ENCODE results near the gene TAB2. TPM values are rescaled to one million over a fixed set of nuclear protein-coding genes. Genes with fewer than 3 reads are reported as not detected.

Gene TAB2
- total and polyA plus RNA-seq, 2 donors (not counting 1 experiment from before 2014, with no cell fraction given), result 31.6 to 88.5 TPM

DNA sequence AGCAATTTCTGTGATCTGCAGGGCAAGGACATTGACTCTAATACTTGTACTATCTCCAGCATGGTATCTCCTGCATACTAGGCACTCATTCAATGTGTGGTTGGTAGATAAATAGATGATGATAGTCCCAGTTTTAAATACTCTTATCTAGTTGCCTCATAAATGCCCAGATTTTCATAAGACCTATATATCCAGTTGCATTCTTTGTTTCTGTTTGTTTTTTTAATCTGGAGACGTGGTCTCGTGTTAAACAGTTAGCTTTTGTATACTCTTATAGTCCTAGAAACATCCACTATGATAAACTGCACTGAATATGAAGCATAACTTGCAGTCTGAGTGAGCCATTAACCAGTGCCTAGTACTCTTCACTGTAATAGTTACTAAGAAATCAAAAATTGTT, 47.0 kb downstream of the TAB2 start:
- H3K4me2 ChIP-seq (replicated peaks; ENCODE audit: low read depth, low read length, poor library complexity, severe bottlenecking), result no peak overlapping the region
- H3K9me3 Mint-ChIP-seq (ENCODE audit: insufficient read depth), result peaks cover 2% of the 10 kb centered on the region
- no peaks in the 10 kb centered on the region for H3K27me3 ChIP-seq (replicated peaks in 1 of 4; ENCODE audit: control extremely low read depth in 1 of 4, control insufficient read depth in 3 of 4, insufficient read depth in 4 of 4, low read length in 3 of 4)
- peaks cover 0 to 10% (median 0%) of the 10 kb centered on the region in 3 donors for H3K9me3 ChIP-seq (ENCODE audit: control extremely low read depth in 1 of 3, control insufficient read depth in 2 of 3, insufficient read depth in 1 of 3, low read length in 2 of 3)
- no peaks in the 10 kb centered on the region for H3K27me3 Mint-ChIP-seq
- peaks cover 16 to 35% of the 10 kb centered on the region in 2 donors for H3K4me1 ChIP-seq (ENCODE audit: control insufficient read depth in 2 of 2, insufficient read depth in 2 of 2, low read length in 2 of 2)
- peaks cover 89% of the 10 kb centered on the region for H3K79me2 ChIP-seq (ENCODE audit: control insufficient read depth, insufficient read depth, low read length)
- H3K4me1 Mint-ChIP-seq, result peaks cover 37% of the 10 kb centered on the region
- no peak overlapping the region for H3K4me3 Mint-ChIP-seq
- ChIA-PET POLR2A (no interaction called here), CTCF (no interaction called here)
- ATAC-seq (ENCODE audit: low read depth), result no peak
- H2AFZ ChIP-seq (ENCODE audit: insufficient read depth, low read depth, low read length, poor library complexity, severe bottlenecking), result no peak overlapping the region
- no peak overlapping the region for H3K4me3 ChIP-seq (ENCODE audit: control extremely low read depth in 1 of 5, extremely low read depth in 1 of 5, insufficient read depth in 1 of 5, low read depth in 2 of 5, low read length in 4 of 5)
- no CpG with 5 or more reads among the region's 2 CpGs for WGBS (ENCODE audit: insufficient coverage)
- H3K27ac Mint-ChIP-seq, result no peak overlapping the region
- no peak for DNase-seq
- intact Hi-C loops (cut with micrococcal nuclease), result no loop called here
- H3K27ac ChIP-seq (ENCODE audit: low read length in 2 of 2), result no peak overlapping the region
- peaks cover 3 to 5% of the 10 kb centered on the region in 2 experiments for H3K36me3 ChIP-seq (replicated peaks in 1 of 2; ENCODE audit: control extremely low read depth in 1 of 2, control insufficient read depth in 1 of 2, extremely low read depth in 1 of 2, insufficient read depth in 2 of 2, low read length in 1 of 2)
- no peak overlapping the region for H3K9ac ChIP-seq (ENCODE audit: low read length)
- TF ChIP-seq, protein P1, sequence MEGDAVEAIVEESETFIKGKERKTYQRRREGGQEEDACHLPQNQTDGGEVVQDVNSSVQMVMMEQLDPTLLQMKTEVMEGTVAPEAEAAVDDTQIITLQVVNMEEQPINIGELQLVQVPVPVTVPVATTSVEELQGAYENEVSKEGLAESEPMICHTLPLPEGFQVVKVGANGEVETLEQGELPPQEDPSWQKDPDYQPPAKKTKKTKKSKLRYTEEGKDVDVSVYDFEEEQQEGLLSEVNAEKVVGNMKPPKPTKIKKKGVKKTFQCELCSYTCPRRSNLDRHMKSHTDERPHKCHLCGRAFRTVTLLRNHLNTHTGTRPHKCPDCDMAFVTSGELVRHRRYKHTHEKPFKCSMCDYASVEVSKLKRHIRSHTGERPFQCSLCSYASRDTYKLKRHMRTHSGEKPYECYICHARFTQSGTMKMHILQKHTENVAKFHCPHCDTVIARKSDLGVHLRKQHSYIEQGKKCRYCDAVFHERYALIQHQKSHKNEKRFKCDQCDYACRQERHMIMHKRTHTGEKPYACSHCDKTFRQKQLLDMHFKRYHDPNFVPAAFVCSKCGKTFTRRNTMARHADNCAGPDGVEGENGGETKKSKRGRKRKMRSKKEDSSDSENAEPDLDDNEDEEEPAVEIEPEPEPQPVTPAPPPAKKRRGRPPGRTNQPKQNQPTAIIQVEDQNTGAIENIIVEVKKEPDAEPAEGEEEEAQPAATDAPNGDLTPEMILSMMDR (IDR thresholded peaks at IDR 0.05), result no peak
- TF ChIP-seq EZH2 (IDR thresholded peaks at IDR 0.05; ENCODE audit: borderline replicate concordance, insufficient read depth, low read depth, low read length, poor library complexity, severe bottlenecking), result no peak
- peaks cover 56% of the 10 kb centered on the region for H4K20me1 ChIP-seq (ENCODE audit: control insufficient read depth, insufficient read depth, low read length, poor library complexity, severe bottlenecking)

DNA sequence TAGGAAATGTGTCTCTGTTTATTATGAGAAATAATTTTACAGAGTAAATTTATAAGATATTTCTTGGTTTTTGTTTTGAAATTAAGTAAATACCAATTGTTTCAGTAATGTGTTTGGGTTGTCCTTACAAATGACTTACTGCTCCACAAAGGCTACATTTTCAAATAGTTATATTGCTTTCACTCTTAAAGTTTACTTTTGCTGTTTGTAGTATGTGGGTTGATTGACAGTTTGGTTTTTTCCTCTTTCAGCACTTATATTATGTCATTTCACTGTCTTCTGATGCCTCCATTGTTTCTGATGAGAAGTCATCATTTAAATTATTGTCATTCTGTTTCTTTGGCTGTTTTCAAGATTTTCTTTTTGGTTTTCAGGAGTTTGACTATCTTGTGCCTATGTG, 47.7 kb downstream of the TAB2 start:
- ChIA-PET POLR2A (no interaction called here), CTCF (no interaction called here)
- TF ChIP-seq, protein P1 (IDR thresholded peaks at IDR 0.05), result no peak
- TF ChIP-seq EZH2 (IDR thresholded peaks at IDR 0.05; ENCODE audit: borderline replicate concordance, insufficient read depth, low read depth, low read length, poor library complexity, severe bottlenecking), result no peak
- ATAC-seq (ENCODE audit: low read depth) (no peak), DNase-seq (no peak)
- intact Hi-C loops (cut with micrococcal nuclease), result no loop called here
- H3K27ac Mint-ChIP-seq, result no peak overlapping the region
- H3K4me1 Mint-ChIP-seq, result peaks cover 37% of the 10 kb centered on the region
- Histone ChIP-seq H3K9ac (ENCODE audit: low read length) (no peak overlapping the region), H3K79me2 (ENCODE audit: control insufficient read depth, insufficient read depth, low read length) (peaks cover 83% of the 10 kb centered on the region), H3K4me2 (replicated peaks; ENCODE audit: low read depth, low read length, poor library complexity, severe bottlenecking) (no peak overlapping the region), H3K4me1 (ENCODE audit: control insufficient read depth in 2 of 2, insufficient read depth in 2 of 2, low read length in 2 of 2) (peaks cover 16 to 35% of the 10 kb centered on the region in 2 donors), H2AFZ (ENCODE audit: insufficient read depth, low read depth, low read length, poor library complexity, severe bottlenecking) (no peak overlapping the region), H4K20me1 (ENCODE audit: control insufficient read depth, insufficient read depth, low read length, poor library complexity, severe bottlenecking) (peaks cover 53% of the 10 kb centered on the region), H3K9me3 (ENCODE audit: control extremely low read depth in 1 of 3, control insufficient read depth in 2 of 3, insufficient read depth in 1 of 3, low read length in 2 of 3) (peaks cover 0 to 9% (median 0%) of the 10 kb centered on the region in 3 donors), H3K27me3 (replicated peaks in 1 of 4; ENCODE audit: control extremely low read depth in 1 of 4, control insufficient read depth in 3 of 4, insufficient read depth in 4 of 4, low read length in 3 of 4) (no peaks in the 10 kb centered on the region), H3K27ac (ENCODE audit: low read length in 2 of 2) (peak overlapping the region in 1 of 2 donors; percentile 46), H3K36me3 (replicated peaks in 1 of 2; ENCODE audit: control extremely low read depth in 1 of 2, control insufficient read depth in 1 of 2, extremely low read depth in 1 of 2, insufficient read depth in 2 of 2, low read length in 1 of 2) (peaks cover 2 to 5% of the 10 kb centered on the region in 2 experiments), H3K4me3 (ENCODE audit: control extremely low read depth in 1 of 5, extremely low read depth in 1 of 5, insufficient read depth in 1 of 5, low read depth in 2 of 5, low read length in 4 of 5) (no peak overlapping the region)
- no peaks in the 10 kb centered on the region for H3K27me3 Mint-ChIP-seq
- no peak overlapping the region for H3K4me3 Mint-ChIP-seq
- peaks cover under 1% of the 10 kb centered on the region for H3K9me3 Mint-ChIP-seq (ENCODE audit: insufficient read depth)
